ENCODE results near the gene SLC37A4.
"Not testable (repeated sequence)": the region's sequence is repeated elsewhere in the genome, so short reads cannot be mapped to it uniquely, and the experiment has no call there.

The SLC37A4 gene
- 2.0 to 23.6 (median 13.2) reads per million in 9 experiments for total RNA-seq

DNA sequence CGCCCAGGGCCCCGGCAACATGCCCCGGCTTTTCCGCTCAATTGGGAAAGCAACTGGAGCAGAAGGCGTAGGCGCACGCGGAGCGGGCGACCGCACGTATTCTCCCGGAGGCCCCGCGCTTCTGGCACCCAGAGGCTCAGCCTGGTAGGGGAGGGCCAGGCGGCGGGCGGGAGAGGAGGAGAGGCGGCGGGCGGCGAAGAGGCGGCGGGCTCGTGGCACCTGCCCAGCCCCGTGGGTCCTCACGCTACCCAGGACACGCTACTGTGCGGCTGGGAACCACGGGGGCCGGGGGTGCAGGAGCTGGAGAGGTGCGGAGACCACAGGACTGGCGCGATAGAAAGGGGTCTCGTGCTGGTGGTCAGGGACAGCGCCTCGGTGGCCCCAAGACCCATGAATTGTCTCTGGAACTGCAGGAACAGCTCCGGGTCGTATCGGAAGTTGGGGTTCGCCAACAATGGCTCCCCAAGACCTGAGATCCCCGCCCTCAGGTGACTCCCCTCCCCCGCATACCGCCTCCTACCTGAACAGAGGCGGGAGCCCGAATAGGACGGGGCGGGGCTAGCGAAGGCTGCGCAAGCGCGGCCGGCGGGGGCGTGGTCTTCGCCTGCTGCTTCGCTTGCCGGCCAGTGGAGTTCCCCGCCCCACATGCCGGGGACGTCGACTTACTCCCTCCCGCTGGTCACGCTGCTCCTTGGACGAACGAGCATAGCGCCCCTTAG lies at the start of gene SLC37A4:
Gene SLC37A4 (minus strand): TSS at position 549 of the 719 bp plus-strand sequence.
- H3K4me3 Mint-ChIP-seq, result peak within 1 kb of the TSS; percentile 85
- ATAC-seq (replicated peaks), result peak; percentile 86
- no peaks in the 10 kb centered on the region for H3K27me3 Mint-ChIP-seq
- peaks cover 15 to 16% of the 10 kb centered on the region in 2 donors for H3K4me1 Mint-ChIP-seq (ENCODE audit: low read depth in 2 of 2)
- H3K27ac Mint-ChIP-seq, result peak within 1 kb of the TSS; percentile 76 to 81
- no peaks in the 10 kb centered on the region for H3K9me3 Mint-ChIP-seq
- peak; percentile 99 to 100 (median 99) for DNase-seq
- H3K36me3 Mint-ChIP-seq (ENCODE audit: insufficient read depth), result peaks cover 5% of the 10 kb centered on the region

DNA sequence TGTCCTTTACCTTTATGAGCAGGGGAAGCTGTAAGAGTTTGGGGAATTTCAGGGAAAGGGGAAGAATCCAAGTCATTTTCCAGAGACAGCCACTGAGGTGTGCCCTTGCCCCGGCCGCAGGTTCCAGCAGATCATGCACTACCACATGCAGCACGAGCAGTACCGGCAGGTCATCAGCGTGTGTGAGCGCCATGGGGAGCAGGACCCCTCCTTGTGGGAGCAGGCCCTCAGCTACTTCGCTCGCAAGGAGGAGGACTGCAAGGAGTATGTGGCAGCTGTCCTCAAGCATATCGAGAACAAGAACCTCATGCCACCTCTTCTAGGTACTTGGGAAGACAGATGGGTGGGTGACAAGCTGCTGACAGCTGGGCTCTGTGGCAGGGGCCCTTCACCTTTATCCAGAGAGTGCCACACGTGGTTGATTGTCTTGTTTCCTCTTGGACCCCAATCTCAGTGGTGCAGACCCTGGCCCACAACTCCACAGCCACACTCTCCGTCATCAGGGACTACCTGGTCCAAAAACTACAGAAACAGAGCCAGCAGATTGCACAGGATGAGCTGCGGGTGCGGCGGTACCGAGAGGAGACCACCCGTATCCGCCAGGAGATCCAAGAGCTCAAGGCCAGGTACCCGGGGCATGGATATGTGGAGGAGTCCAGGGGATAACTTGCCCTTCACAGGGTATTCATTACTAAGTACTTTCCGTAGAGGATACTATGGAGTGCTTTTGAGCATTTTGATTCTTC lies 48.2 kb upstream of the SLC37A4 start:
- Mint-ChIP-seq H3K36me3 (ENCODE audit: insufficient read depth) (peaks cover 75% of the 10 kb centered on the region), H3K4me3 (no peak overlapping the region), H3K27me3 (no peaks in the 10 kb centered on the region), H3K9me3 (no peaks in the 10 kb centered on the region), H3K4me1 (ENCODE audit: low read depth in 2 of 2) (no peaks in the 10 kb centered on the region), H3K27ac (no peak overlapping the region)
- no peak for DNase-seq
- ATAC-seq (replicated peaks), result no peak

DNA sequence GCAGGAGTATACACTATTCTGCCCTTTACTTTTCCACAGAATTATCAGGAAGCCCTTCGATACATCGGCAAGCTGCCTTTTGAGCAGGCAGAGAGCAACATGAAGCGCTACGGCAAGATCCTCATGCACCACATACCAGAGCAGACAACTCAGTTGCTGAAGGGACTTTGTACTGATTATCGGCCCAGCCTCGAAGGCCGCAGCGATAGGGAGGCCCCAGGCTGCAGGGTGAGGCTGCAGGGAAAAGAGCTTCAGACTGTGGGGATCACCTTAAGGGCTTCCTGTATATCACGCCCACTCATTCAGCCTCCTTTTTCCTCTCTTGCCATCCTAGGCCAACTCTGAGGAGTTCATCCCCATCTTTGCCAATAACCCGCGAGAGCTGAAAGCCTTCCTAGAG lies 47.2 kb upstream of the SLC37A4 start:
- H3K27me3 Mint-ChIP-seq, result no peaks in the 10 kb centered on the region
- no peak overlapping the region for H3K27ac Mint-ChIP-seq
- DNase-seq, result no peak
- ATAC-seq (replicated peaks), result no peak
- H3K4me3 Mint-ChIP-seq, result no peak overlapping the region
- peaks cover under 1 to 1% of the 10 kb centered on the region in 2 donors for H3K4me1 Mint-ChIP-seq (ENCODE audit: low read depth in 2 of 2)
- peaks cover 85% of the 10 kb centered on the region for H3K36me3 Mint-ChIP-seq (ENCODE audit: insufficient read depth)
- no peaks in the 10 kb centered on the region for H3K9me3 Mint-ChIP-seq

DNA sequence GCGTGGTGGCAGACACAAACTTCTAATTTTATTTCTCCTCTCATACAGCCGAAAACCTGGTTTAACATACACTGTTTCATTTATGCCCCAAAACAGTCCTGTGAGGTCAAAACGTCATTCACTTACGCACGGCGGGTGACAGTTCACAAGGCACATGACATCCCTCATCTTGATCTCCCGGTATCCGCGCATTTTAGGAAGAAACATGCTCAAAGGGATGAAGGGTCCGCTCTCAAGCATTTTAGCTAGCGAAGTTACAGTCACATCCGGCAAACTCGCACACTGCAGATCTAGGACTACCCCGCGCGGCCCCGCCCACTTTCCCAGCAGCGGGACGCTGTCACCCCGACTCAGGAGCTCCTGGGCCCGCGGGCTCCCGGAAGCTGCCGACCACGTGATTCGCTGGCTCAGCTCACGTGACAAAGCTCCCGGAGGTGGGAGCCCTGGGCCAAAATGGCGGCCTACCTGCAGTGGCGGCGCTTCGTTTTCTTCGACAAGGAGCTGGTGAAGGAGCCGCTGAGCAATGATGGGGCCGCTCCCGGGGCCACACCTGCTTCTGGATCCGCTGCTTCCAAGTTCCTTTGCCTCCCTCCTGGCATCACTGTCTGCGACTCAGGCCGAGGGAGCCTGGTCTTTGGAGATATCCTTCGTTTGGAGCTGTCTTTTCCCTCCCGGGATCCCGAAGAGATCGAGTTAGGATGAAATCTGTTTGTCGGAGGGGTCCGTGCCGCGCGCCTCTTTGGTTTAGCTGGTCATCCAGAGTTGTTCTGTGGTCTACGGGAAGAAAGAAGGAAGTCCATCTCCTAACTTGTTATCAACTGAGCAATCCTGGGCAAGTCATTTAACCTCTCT lies 36.9 kb upstream of the SLC37A4 start, which contains the start of gene VPS11:
Gene VPS11 (plus strand): TSS at position 448 of the 852 bp plus-strand sequence. CDS start 6 bp downstream, at position 454.
- H3K4me1 Mint-ChIP-seq (ENCODE audit: low read depth in 2 of 2), result peaks cover 23 to 38% of the 10 kb centered on the region in 2 donors
- peak; percentile 93 for ATAC-seq (replicated peaks)
- peak within 1 kb of the TSS; percentile 94 for H3K4me3 Mint-ChIP-seq
- H3K9me3 Mint-ChIP-seq, result no peaks in the 10 kb centered on the region
- DNase-seq, result peak; percentile 92 to 97 (median 95)
- peak within 1 kb of the TSS; percentile 99 for H3K27ac Mint-ChIP-seq
- H3K27me3 Mint-ChIP-seq, result no peaks in the 10 kb centered on the region
- peaks cover 49% of the 10 kb centered on the region for H3K36me3 Mint-ChIP-seq (ENCODE audit: insufficient read depth)

DNA sequence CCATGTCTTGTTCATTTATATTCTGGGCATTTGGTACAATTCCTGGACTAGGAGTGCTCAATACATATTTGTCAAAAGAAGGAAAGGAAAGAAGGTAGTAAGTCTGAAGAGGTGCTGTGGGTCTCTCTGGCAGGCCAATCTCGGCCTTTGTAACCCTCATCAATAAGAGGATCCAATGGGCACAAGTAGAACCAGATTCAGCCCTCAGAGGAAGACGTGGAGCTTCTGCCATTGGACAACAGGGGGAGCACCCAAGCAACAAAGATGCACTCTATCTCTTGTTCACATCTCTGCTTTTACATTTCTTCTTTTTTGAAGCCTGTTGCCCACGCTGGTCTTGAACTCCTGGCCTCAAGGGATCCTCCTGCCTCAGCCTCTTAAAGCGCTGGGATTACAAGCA lies 34.7 kb upstream of the SLC37A4 start:
- Mint-ChIP-seq H3K27me3 (no peaks in the 10 kb centered on the region), H3K36me3 (ENCODE audit: insufficient read depth) (peaks cover 33% of the 10 kb centered on the region), H3K4me1 (ENCODE audit: low read depth in 2 of 2) (peaks cover 22 to 38% of the 10 kb centered on the region in 2 donors), H3K4me3 (peak overlapping the region; percentile 94), H3K27ac (peak overlapping the region; percentile 46 to 99), H3K9me3 (no peaks in the 10 kb centered on the region)
- no peak for ATAC-seq (replicated peaks)
- DNase-seq, result peak; percentile 27 to 46 (median 29)

DNA sequence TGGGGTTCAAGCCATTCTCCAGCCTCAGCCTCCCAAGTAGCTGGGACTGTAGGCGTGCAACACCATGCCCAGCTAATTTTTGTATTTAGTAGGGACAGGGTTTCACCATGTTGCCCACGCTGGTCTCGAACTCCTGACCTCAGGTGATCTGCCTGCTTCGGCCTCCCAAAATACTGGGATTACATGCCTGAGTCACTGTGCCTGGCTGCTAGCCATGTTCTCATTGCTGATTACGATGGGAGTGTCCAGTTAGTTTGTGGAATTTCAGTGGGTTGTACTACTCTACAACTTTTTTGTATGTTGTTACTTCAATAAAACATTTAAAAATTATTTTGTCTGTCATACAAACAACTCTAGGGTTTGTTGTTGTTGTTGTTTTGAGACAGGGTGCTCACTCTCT lies 32.1 kb upstream of the SLC37A4 start:
- no peak for ATAC-seq (replicated peaks)
- no peak for DNase-seq
- H3K4me1 Mint-ChIP-seq (ENCODE audit: low read depth in 2 of 2), result peaks cover 19 to 35% of the 10 kb centered on the region in 2 donors
- H3K4me3 Mint-ChIP-seq, result no peak overlapping the region
- H3K27me3 Mint-ChIP-seq, result no peaks in the 10 kb centered on the region
- H3K27ac Mint-ChIP-seq, result peak overlapping the region in 1 of 2 donors; percentile 65
- H3K36me3 Mint-ChIP-seq (ENCODE audit: insufficient read depth), result peaks cover 17% of the 10 kb centered on the region
- no peaks in the 10 kb centered on the region for H3K9me3 Mint-ChIP-seq

DNA sequence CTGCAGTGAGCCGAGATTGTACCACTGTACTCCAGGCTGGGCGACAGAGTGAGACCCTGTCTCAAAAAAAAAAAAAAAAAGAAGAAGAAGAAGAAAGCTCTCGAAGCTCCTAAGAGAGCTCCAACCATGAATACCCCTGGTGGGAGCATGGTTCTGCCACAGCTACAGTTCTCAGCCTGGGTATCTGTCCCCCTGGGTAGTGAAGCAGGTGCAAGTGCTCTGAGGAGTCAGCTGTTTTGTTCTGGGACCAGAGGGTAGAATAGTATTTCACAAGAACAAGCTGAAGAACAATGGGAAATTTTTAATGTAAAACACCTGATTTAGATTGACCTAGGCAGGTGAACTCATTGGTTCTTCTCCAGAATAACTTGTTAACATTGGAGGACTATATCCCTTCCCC lies 30.6 kb upstream of the SLC37A4 start:
- ATAC-seq (replicated peaks) (no peak), DNase-seq (no peak)
- Mint-ChIP-seq H3K36me3 (ENCODE audit: insufficient read depth) (peaks cover 22% of the 10 kb centered on the region), H3K4me3 (no peak overlapping the region), H3K9me3 (no peaks in the 10 kb centered on the region), H3K27me3 (no peaks in the 10 kb centered on the region), H3K4me1 (ENCODE audit: low read depth in 2 of 2) (peaks cover 16 to 31% of the 10 kb centered on the region in 2 donors), H3K27ac (no peak overlapping the region)

DNA sequence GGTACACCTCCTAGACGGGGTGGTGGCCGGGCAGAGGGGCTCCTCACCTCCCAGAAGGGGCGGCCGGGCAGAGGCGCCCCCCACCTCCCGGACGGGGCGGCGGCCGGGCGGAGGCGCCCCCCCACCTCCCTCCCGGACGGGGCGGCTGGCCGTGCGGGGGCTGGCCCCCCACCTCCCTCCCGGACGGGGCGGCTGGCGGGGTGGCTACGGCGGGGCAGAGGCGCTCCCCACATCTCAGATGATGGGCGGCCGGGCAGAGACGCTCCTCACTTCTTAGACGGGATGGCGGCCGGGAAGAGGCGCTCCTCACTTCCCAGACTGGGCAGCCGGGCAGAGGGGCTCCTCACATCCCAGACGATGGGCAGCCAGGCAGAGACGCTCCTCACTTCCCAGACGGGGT lies 28.5 kb upstream of the SLC37A4 start:
- DNase-seq; H3K27me3 Mint-ChIP-seq; ATAC-seq (replicated peaks); H3K9me3 Mint-ChIP-seq; H3K4me3 Mint-ChIP-seq; H3K27ac Mint-ChIP-seq: not testable (repeated sequence)
- peaks cover 24 to 36% of the 10 kb centered on the region in 2 donors for H3K4me1 Mint-ChIP-seq (ENCODE audit: low read depth in 2 of 2)
- peaks cover 38% of the 10 kb centered on the region for H3K36me3 Mint-ChIP-seq (ENCODE audit: insufficient read depth)

DNA sequence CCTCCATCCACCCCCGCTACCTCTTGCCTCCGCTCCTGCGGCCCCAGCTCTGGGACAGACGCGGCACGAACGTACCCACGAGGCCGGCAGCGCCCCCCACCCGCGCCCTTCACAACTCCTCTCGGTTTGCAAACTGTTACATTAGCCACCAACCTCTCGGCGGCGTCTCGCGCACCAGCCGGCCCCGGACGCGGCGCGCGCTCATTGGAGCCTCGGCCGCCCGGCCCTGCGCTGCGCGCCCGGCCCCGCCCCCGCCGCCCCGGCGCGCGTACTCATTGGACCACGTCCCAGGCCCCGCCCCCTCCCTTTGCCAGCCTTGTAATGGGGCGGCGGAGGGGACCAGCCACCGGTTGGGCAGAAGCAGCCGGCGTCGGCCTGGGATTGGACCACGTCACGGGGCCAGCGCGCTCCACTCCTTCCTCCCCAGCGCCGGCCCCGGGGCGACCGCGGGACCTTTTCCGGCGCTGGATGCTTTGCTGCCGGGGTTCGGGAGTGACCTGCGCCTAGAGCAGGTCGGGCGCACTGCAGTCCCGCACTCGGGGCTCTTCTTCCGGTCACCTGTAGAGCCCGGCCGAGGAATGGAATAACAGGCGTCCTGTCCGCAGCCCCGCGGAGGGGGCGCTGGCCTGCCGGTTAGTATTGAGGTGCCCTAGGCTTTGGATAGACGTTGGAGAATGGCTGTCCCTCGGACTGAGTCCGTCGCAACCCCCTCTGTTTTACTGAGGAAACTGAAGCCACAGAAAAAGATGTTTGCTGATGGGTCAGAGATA lies 26.5 kb upstream of the SLC37A4 start, which contains the start of gene HYOU1:
Gene HYOU1 (minus strand): TSS at position 206 of the 770 bp plus-strand sequence. CDS start 1,045 bp downstream, outside the sequence.
- Mint-ChIP-seq H3K4me3 (peak within 1 kb of the TSS; percentile 95 to 97), H3K4me1 (ENCODE audit: low read depth in 2 of 2) (peaks cover 27 to 37% of the 10 kb centered on the region in 2 donors), H3K27ac (peak within 1 kb of the TSS; percentile 97), H3K9me3 (no peaks in the 10 kb centered on the region), H3K36me3 (ENCODE audit: insufficient read depth) (peaks cover 57% of the 10 kb centered on the region), H3K27me3 (no peaks in the 10 kb centered on the region)
- ATAC-seq (replicated peaks) (peak; percentile 85), DNase-seq (peak; percentile 95 to 98 (median 97))

DNA sequence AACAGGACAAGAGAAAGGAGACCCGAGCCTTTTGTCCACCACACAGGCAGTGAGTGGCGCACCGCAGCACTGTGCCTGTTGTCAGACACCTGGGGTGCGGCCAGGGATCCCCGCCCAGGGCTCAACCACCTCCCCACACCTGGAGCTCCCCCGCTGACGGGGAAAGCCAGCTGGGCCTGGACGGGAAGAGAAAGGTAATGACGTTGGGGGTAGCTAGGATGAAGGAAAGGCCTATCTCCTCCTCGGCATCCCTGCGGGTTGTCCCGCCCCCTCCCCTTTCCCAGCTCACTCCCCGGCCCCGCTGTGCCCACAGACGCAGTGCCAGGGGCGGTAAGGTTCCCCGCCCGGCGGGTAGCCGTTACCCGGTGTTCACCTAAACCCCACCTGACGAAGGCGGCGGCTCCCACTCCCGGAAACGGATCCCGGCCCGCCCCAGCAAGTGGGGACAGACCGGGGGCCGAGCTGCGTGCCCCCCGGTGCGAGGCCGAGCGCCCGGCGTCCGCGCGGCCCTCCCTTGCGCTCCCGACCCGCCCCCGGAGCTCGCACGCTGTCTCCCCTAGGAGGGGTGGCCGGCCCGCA lies 25.8 kb upstream of the SLC37A4 start:
- Mint-ChIP-seq H3K36me3 (ENCODE audit: insufficient read depth) (peaks cover 63% of the 10 kb centered on the region), H3K4me3 (peak overlapping the region; percentile 95 to 97), H3K4me1 (ENCODE audit: low read depth in 2 of 2) (peaks cover 27 to 41% of the 10 kb centered on the region in 2 donors), H3K9me3 (no peaks in the 10 kb centered on the region), H3K27ac (peak overlapping the region; percentile 97), H3K27me3 (no peaks in the 10 kb centered on the region)
- ATAC-seq (replicated peaks), result peak; percentile 30
- DNase-seq, result peak; percentile 37 to 50 (median 38)

GRCh38 chr11:119055901-119056300 lies 25.2 kb upstream of the SLC37A4 start:
- peak overlapping the region; percentile 97 for H3K27ac Mint-ChIP-seq
- DNase-seq (peak in 1 of 3 experiments; percentile 15), ATAC-seq (replicated peaks) (no peak)
- H3K4me1 Mint-ChIP-seq (ENCODE audit: low read depth in 2 of 2), result peaks cover 27 to 41% of the 10 kb centered on the region in 2 donors
- H3K27me3 Mint-ChIP-seq, result no peaks in the 10 kb centered on the region
- no peaks in the 10 kb centered on the region for H3K9me3 Mint-ChIP-seq
- peak overlapping the region; percentile 95 to 97 for H3K4me3 Mint-ChIP-seq
- peaks cover 66% of the 10 kb centered on the region for H3K36me3 Mint-ChIP-seq (ENCODE audit: insufficient read depth)

- Mint-ChIP-seq H3K9me3 (no peaks in the 10 kb centered on the region), H3K4me3 (no peak overlapping the region), H3K27me3 (no peaks in the 10 kb centered on the region), H3K27ac (peak overlapping the region in 1 of 2 donors; percentile 34), H3K36me3 (ENCODE audit: insufficient read depth) (peaks cover 75% of the 10 kb centered on the region), H3K4me1 (ENCODE audit: low read depth in 2 of 2) (peaks cover 27 to 41% of the 10 kb centered on the region in 2 donors)
- ATAC-seq (replicated peaks) (no peak), DNase-seq (no peak)
Measured at GRCh38 chr11:119054418-119054817, 23.7 kb upstream of the SLC37A4 start.

All from effector memory CD8-positive, alpha-beta T cell (primary cell).